Measurements from ENCODE around the gene PELI2. TPM values are rescaled to one million over a fixed set of nuclear protein-coding genes. Genes with fewer than 3 reads are reported as not detected.

The PELI2 gene
- total and polyA plus RNA-seq, 8 donors = 6.0 to 46.6 (median 32.6) TPM

DNA sequence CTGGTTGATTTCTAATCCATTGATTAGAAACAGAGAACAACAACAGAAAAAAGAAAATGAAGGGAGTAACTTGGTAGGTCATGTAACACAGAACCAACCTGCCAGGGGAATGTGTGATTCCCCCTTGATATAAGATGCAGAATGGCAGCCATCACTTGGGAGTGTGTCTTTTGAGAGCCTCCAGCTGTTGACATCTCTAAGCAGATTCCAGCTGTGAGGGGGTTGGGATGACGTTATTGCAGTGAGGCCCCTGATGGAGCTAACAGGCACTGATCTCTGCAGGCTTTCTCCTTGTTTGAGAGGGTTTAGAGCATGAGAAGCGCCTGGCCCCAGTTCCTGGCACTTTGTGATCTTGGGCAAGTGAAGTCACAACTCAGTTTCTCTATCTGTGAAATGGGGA is 124.9 kb downstream of the PELI2 start:
- Histone ChIP-seq H3K9me3 (no peaks in the 10 kb centered on the region), H3K4me3 (no peak overlapping the region), H3K4me1 (peaks cover 0 to 12% (median 0%) of the 10 kb centered on the region in 3 donors), H3K27me3 (no peaks in the 10 kb centered on the region), H3K36me3 (no peaks in the 10 kb centered on the region), H3K27ac (no peak overlapping the region)
- DNase-seq (no peak), ATAC-seq (no peak), FAIRE-seq (no peak)
- intact Hi-C loops (cut with DNase I) = loop anchor here in 1 of 3 donors (10.0 kb wide), 1 partner anchor 48 kb away; no protein-coding TSS in a partner anchor
- TF ChIP-seq CTCF (IDR thresholded peaks at IDR 0.05) = no peak
- 79 to 80% methylated on average over 2 of the region's 2 CpGs for WGBS, 2 donors

- no peak overlapping the region for H3K4me3 ChIP-seq
- H3K4me1 ChIP-seq = peaks cover 0 to 6% (median 0%) of the 10 kb centered on the region in 3 donors
- H3K9me3 ChIP-seq = no peaks in the 10 kb centered on the region
- FAIRE-seq = no peak
- 49 to 56% methylated on average over 5 of the region's 5 CpGs for WGBS, 2 donors
- H3K36me3 ChIP-seq = no peaks in the 10 kb centered on the region
- no peak overlapping the region for H3K27ac ChIP-seq
- DNase-seq = no peak
- no peaks in the 10 kb centered on the region for H3K27me3 ChIP-seq
- intact Hi-C loops (cut with DNase I) = loop anchor here in 1 of 3 donors (10.0 kb wide), 1 partner anchor 49 kb away; no protein-coding TSS in a partner anchor
- no peak for TF ChIP-seq CTCF (IDR thresholded peaks at IDR 0.05)
- ATAC-seq = peak in 2 of 4 donors; percentile 21 to 45
These were observed 126.1 kb downstream of the PELI2 start for GRCh38 chr14:56244138-56244789.

GRCh38 chr14:56247495-56248200 is 129.4 kb downstream of the PELI2 start:
- H3K36me3 ChIP-seq = no peaks in the 10 kb centered on the region
- H3K9me3 ChIP-seq = no peaks in the 10 kb centered on the region
- H3K4me1 ChIP-seq = peaks cover 0 to 6% (median 0%) of the 10 kb centered on the region in 3 donors
- DNase-seq = no peak
- WGBS, 2 donors = 70 to 71% methylated on average over 5 of the region's 5 CpGs
- intact Hi-C loops (cut with DNase I) = loop anchor here in 1 of 3 donors (10.0 kb wide), 1 partner anchor 53 kb away; no protein-coding TSS in a partner anchor
- FAIRE-seq = peak; percentile 9
- ATAC-seq = no peak
- H3K4me3 ChIP-seq = no peak overlapping the region
- peak in 1 of 4 donors; percentile 10 for TF ChIP-seq CTCF (IDR thresholded peaks at IDR 0.05)
- H3K27me3 ChIP-seq = no peaks in the 10 kb centered on the region
- no peak overlapping the region for H3K27ac ChIP-seq

- ATAC-seq = peak in 2 of 4 donors; percentile 7 to 19
These were observed 130.2 kb downstream of the PELI2 start for GRCh38 chr14:56248442-56248841.

More at GRCh38 chr14:56248442-56248841, 130.2 kb downstream of the PELI2 start:
- Histone ChIP-seq H3K27ac (no peak overlapping the region), H3K4me1 (peaks cover 0 to 6% (median 0%) of the 10 kb centered on the region in 3 donors), H3K36me3 (no peaks in the 10 kb centered on the region), H3K9me3 (no peaks in the 10 kb centered on the region), H3K27me3 (no peaks in the 10 kb centered on the region), H3K4me3 (no peak overlapping the region)
- intact Hi-C loops (cut with DNase I) = loop anchor here in 1 of 3 donors (10.0 kb wide), 1 partner anchor 54 kb away; no protein-coding TSS in a partner anchor
- DNase-seq (no peak), FAIRE-seq (no peak)
- no peak for TF ChIP-seq CTCF (IDR thresholded peaks at IDR 0.05)
- 72 to 76% methylated on average over 5 of the region's 5 CpGs for WGBS, 2 donors
